ENCODE results near the gene SLC22A5.

- no peak for TF ChIP-seq CTCF (conservative IDR thresholded peaks at IDR 0.05; ENCODE audit: low read length)
- no peak for TF ChIP-seq EZH2phosphoT487 (IDR thresholded peaks at IDR 0.05; ENCODE audit: borderline replicate concordance)
Observed at GRCh38 chr5:132319975-132320374, 49.5 kb upstream of the SLC22A5 start.
